Left lung (tissue), 10 donors: ENCODE measurements around the gene ENPP3. TPM values are rescaled to one million over a fixed set of nuclear protein-coding genes. Genes with fewer than 3 reads are reported as not detected.

Experiments used
- ATAC-seq: fragments of 200-7000 bp; cut with Tn5 transposase; one replicate; pipeline ENCODE4 v1.9.1; 2020; ENCODE audit warnings: moderate library complexity
- DNase-seq, 4 donors: peaks; one replicate each; pipeline ENCODE4 v3.0.0-alpha.2; 2013 to 2020
- H3K27ac ChIP-seq, 2 donors: fragments of 200-600 bp; sonication (generic) in 1 of 2; one replicate each; pipeline versions ENCODE4 v1.5.0 to v1.8.0; 2020 to 2021
- H3K27me3 ChIP-seq, 2 donors: fragments of 200-600 bp; sonication (generic) in 1 of 2; one replicate each; pipeline versions ENCODE4 v1.5.0 to v1.8.0; 2020 to 2021
- H3K36me3 ChIP-seq, 2 donors: fragments of 200-600 bp; sonication (generic) in 1 of 2; one replicate each; pipeline versions ENCODE4 v1.5.0 to v1.8.0; 2020 to 2021
- H3K4me1 ChIP-seq, 2 donors: fragments of 200-600 bp; one replicate each; pipeline ENCODE4 v1.8.0; 2021
- H3K4me3 ChIP-seq, 2 donors: fragments of 200-600 bp; sonication (generic) in 1 of 2; one replicate each; pipeline versions ENCODE4 v1.5.0 to v1.8.0; 2020 to 2021; ENCODE audit warnings: mild to moderate bottlenecking in 1 of 2
- H3K9me3 ChIP-seq, 2 donors: fragments of 200-600 bp; sonication (generic) in 1 of 2; one replicate each; pipeline versions ENCODE4 v1.5.0 to v1.8.0; 2020 to 2021
- CTCF ChIP-seq, 2 donors: fragments of 200-600 bp; sonication (generic) in 1 of 2; IDR thresholded peaks; one replicate each; pipeline versions ENCODE4 v1.5.0 to v1.8.0; 2021; ENCODE audit warnings: antibody characterized with exemption in 2 of 2
- intact Hi-C, 2 donors: fragments of 100-400 bp; cut with DNase I; formaldehyde crosslinking; loops; one replicate each; pipeline versions ENCODE4 v1.11.2 to v1.14.2; 2022
- polyA plus RNA-seq, 6 donors: library from polyadenylated mRNA; unstranded; fragments of 120-200 nt; gene quantifications; one replicate each; pipeline ENCODE4 v1.2.1, GENCODE V29; 2013; ENCODE audit not compliant: insufficient read length in 6 of 6
- total RNA-seq, 2 donors: library from RNA; stranded (reverse); fragmentation: NEBNext Ultra II Directional; extraction: Animal tissue kit (Norgen Biotek cat#: 25700); gene quantifications; one replicate each; pipeline ENCODE4 v1.2.1, GENCODE V29; 2021
- donor health status: DM: no; HTN: yes; CAD: no.
- donor health status: DM: no; HTN: no; CAD: no.

Gene ENPP3
- total and polyA plus RNA-seq, 8 donors = 0.44 to 1.5 (median 0.90) TPM

GRCh38 chr6:131597446-131597845, 39.7 kb upstream of the ENPP3 start:
- Histone ChIP-seq H3K27ac (no peak overlapping the region), H3K36me3 (peaks cover 0 to 100% of the 10 kb centered on the region in 2 donors), H3K4me3 (no peak overlapping the region), H3K9me3 (no peaks in the 10 kb centered on the region), H3K27me3 (no peaks in the 10 kb centered on the region), H3K4me1 (no peaks in the 10 kb centered on the region)
- ATAC-seq = no peak
- DNase-seq = no peak
- intact Hi-C loops = no loop called here
- TF ChIP-seq CTCF (IDR thresholded peaks at IDR 0.05) = no peak

- peaks cover 0 to 100% of the 10 kb centered on the region in 2 donors for H3K36me3 ChIP-seq
These were observed 36.4 kb upstream of the ENPP3 start for GRCh38 chr6:131600716-131601115.

GRCh38 chr6:131602781-131603312, 34.3 kb upstream of the ENPP3 start:
- Histone ChIP-seq H3K4me1 (no peaks in the 10 kb centered on the region), H3K4me3 (no peak overlapping the region), H3K27me3 (no peaks in the 10 kb centered on the region), H3K27ac (no peak overlapping the region), H3K36me3 (peaks cover 0 to 100% of the 10 kb centered on the region in 2 donors), H3K9me3 (no peaks in the 10 kb centered on the region)
- DNase-seq = no peak
- no peak for ATAC-seq
- TF ChIP-seq CTCF (IDR thresholded peaks at IDR 0.05) = no peak
- intact Hi-C loops = no loop called here

More at GRCh38 chr6:131600716-131601115, 36.4 kb upstream of the ENPP3 start:
- ATAC-seq (no peak), DNase-seq (no peak)
- H3K27me3 ChIP-seq = no peaks in the 10 kb centered on the region
- no peak for TF ChIP-seq CTCF (IDR thresholded peaks at IDR 0.05)
- no peaks in the 10 kb centered on the region for H3K9me3 ChIP-seq
- no peak overlapping the region for H3K4me3 ChIP-seq
- no peaks in the 10 kb centered on the region for H3K4me1 ChIP-seq
- H3K27ac ChIP-seq = no peak overlapping the region
- intact Hi-C loops = no loop called here

- no peaks in the 10 kb centered on the region for H3K27me3 ChIP-seq
- no peaks in the 10 kb centered on the region for H3K9me3 ChIP-seq
- no peak for ATAC-seq
- H3K27ac ChIP-seq = no peak overlapping the region
- no peak overlapping the region for H3K4me3 ChIP-seq
- H3K4me1 ChIP-seq = no peaks in the 10 kb centered on the region
- peaks cover 0 to 92% of the 10 kb centered on the region in 2 donors for H3K36me3 ChIP-seq
- intact Hi-C loops = no loop called here
- TF ChIP-seq CTCF (IDR thresholded peaks at IDR 0.05) = no peak
- no peak for DNase-seq
These were observed 23.7 kb upstream of the ENPP3 start for GRCh38 chr6:131613296-131613925.

- H3K36me3 ChIP-seq = peaks cover 0 to 92% of the 10 kb centered on the region in 2 donors
These were observed 21.8 kb upstream of the ENPP3 start for GRCh38 chr6:131615275-131615674.

More at GRCh38 chr6:131615275-131615674, 21.8 kb upstream of the ENPP3 start:
- TF ChIP-seq CTCF (IDR thresholded peaks at IDR 0.05) = no peak
- Histone ChIP-seq H3K27me3 (no peaks in the 10 kb centered on the region), H3K4me1 (no peaks in the 10 kb centered on the region), H3K9me3 (no peaks in the 10 kb centered on the region), H3K4me3 (no peak overlapping the region), H3K27ac (no peak overlapping the region)
- DNase-seq (no peak), ATAC-seq (no peak)
- intact Hi-C loops = no loop called here
